OCI-LY7 (cell line): ENCODE data around the gene PGP. TPM values are rescaled to one million over a fixed set of nuclear protein-coding genes. Genes with fewer than 3 reads are reported as not detected.

Experiments used
- BruUV-seq: library from RNA; stranded (reverse); fragments of 400-500 nt; replicated peaks from 2 replicates; lab custom pipeline; 2021; lab: Mats Ljungman, UMichigan
- CTCF ChIA-PET: fragments of 300-600 bp; sonication (Branson Sonifier 250); formaldehyde crosslinking; loops from one replicate; lab custom pipeline; 2022; ENCODE audit warnings: antibody characterized with exemption; ENCODE audit not compliant: unreplicated experiment; lab: Charles Lee
- POLR2A ChIA-PET: fragments of 300-600 bp; sonication (Branson Sonifier 250); formaldehyde crosslinking; loops from one replicate; lab custom pipeline; 2022; ENCODE audit warnings: antibody characterized with exemption; lab: Charles Lee
- DNase-seq: peaks from one replicate; pipeline ENCODE4 v3.0.0-alpha.2; 2015; ENCODE audit warnings: low spot score
- H2AFZ ChIP-seq: fragments of 200-600 bp; sonication (generic), shearing (Covaris generic); 2 replicates; pipeline ENCODE4 v1.6.1; 2014; ENCODE audit warnings: mild to moderate bottlenecking, antibody characterized with exemption, low read length, moderate library complexity
- H3K27ac ChIP-seq: fragments of 200-600 bp; sonication (generic); 2 replicates; pipeline ENCODE4 v1.5.1; 2014; ENCODE audit warnings: mixed run types, low read depth, mild to moderate bottlenecking, moderate library complexity, low read length, inconsistent platforms; ENCODE audit not compliant: poor library complexity, severe bottlenecking
- H3K36me3 ChIP-seq: fragments of 200-600 bp; sonication (generic); 2 replicates; pipeline ENCODE4 v1.6.1; 2014; ENCODE audit warnings: mild to moderate bottlenecking, antibody characterized with exemption, low read length, moderate library complexity, mixed read lengths; ENCODE audit not compliant: insufficient read depth
- H3K4me1 ChIP-seq: fragments of 200-600 bp; sonication (generic); 2 replicates; pipeline ENCODE4 v1.5.1; 2014; ENCODE audit warnings: mild to moderate bottlenecking, low read length; ENCODE audit not compliant: insufficient read depth, poor library complexity, severe bottlenecking
- H3K4me2 ChIP-seq: fragments of 200-600 bp; sonication (generic); 2 replicates; pipeline ENCODE4 v1.6.1; 2014; ENCODE audit warnings: mild to moderate bottlenecking, low read length
- H3K4me3 ChIP-seq: fragments of 200-600 bp; sonication (generic); 2 replicates; pipeline ENCODE4 v1.5.1; 2014; ENCODE audit warnings: mild to moderate bottlenecking, low read depth, low read length; ENCODE audit not compliant: poor library complexity, severe bottlenecking
- H3K79me2 ChIP-seq: fragments of 200-600 bp; sonication (generic); 2 replicates; pipeline ENCODE4 v1.6.1; 2016; ENCODE audit warnings: low read depth, mild to moderate bottlenecking, low read length, moderate library complexity, mixed read lengths; ENCODE audit not compliant: insufficient read depth
- H3K9me2 ChIP-seq: fragments of 200-600 bp; sonication (generic); 2 replicates; pipeline ENCODE4 v1.6.1; 2016; ENCODE audit warnings: mild to moderate bottlenecking, low read length, mixed read lengths; ENCODE audit not compliant: insufficient read depth
- H3K9me3 ChIP-seq: fragments of 200-600 bp; sonication (generic); 2 replicates; pipeline ENCODE4 v1.6.1; 2014; ENCODE audit warnings: mild to moderate bottlenecking, mixed run types, low read length, mixed read lengths
- H4K20me1 ChIP-seq: fragments of 200-600 bp; sonication (generic); 2 replicates; pipeline ENCODE4 v1.6.1; 2014; ENCODE audit warnings: mild to moderate bottlenecking, antibody characterized with exemption, low read length, moderate library complexity, mixed read lengths; ENCODE audit not compliant: insufficient read depth
- CTCF ChIP-seq: fragments of 200-600 bp; sonication (generic); conservative IDR thresholded peaks from 2 replicates; pipeline ENCODE4 v1.5.1; 2014; ENCODE audit warnings: mild to moderate bottlenecking, antibody characterized with exemption, low read length, moderate library complexity, mixed read lengths
- EZH2phosphoT487 ChIP-seq: fragments of 200-600 bp; sonication (generic); IDR thresholded peaks from 2 replicates; pipeline ENCODE4 v1.6.1; 2018; ENCODE audit warnings: low read depth, borderline replicate concordance, mild to moderate bottlenecking, mixed run types, antibody characterized with exemption, low read length, moderate library complexity, mixed read lengths
- intact Hi-C: fragments of 100-400 bp; cut with micrococcal nuclease; formaldehyde crosslinking; loops from one replicate; pipeline ENCODE4 v1.10.0; 2022; ENCODE audit not compliant: unreplicated experiment
- total RNA-seq, 2 experiments: library from RNA; depleted of rRNA in 1 of 2; stranded (reverse); fragments of >200 nt in 1 of 2; shearing (Covaris generic) in 1 of 2; gene quantifications; 2 replicates each; pipeline ENCODE4 v1.2.3, GENCODE V29; 2014 to 2022

PGP gene
- total RNA-seq, 2 experiments from 2014 or later, result 37.9 to 44.2 TPM

- ChIA-PET CTCF (no interaction called here), POLR2A (no interaction called here)
- Histone ChIP-seq H3K36me3 (peaks cover 56% of the 10 kb centered on the region), H2AFZ (no peak overlapping the region), H4K20me1 (no peaks in the 10 kb centered on the region), H3K9me2 (no peaks in the 10 kb centered on the region), H3K79me2 (no peaks in the 10 kb centered on the region), H3K4me3 (no peak overlapping the region), H3K4me2 (no peak overlapping the region), H3K9me3 (no peaks in the 10 kb centered on the region), H3K27ac (no peak overlapping the region), H3K4me1 (no peaks in the 10 kb centered on the region)
- intact Hi-C loops, result no loop called here
- DNase-seq, result no peak
- no peak for TF ChIP-seq CTCF
- no peak for TF ChIP-seq EZH2phosphoT487
- BruUV-seq, result no TSS peak
Measured at GRCh38 chr16:2173916-2174315, 40.7 kb downstream of the PGP start.

GRCh38 chr16:2173366-2173765, 41.3 kb downstream of the PGP start:
- BruUV-seq, result no TSS peak
- Histone ChIP-seq H2AFZ (no peak overlapping the region), H3K4me1 (no peaks in the 10 kb centered on the region), H3K79me2 (no peaks in the 10 kb centered on the region), H4K20me1 (no peaks in the 10 kb centered on the region), H3K27ac (no peak overlapping the region), H3K4me2 (no peak overlapping the region), H3K36me3 (peaks cover 54% of the 10 kb centered on the region), H3K9me2 (no peaks in the 10 kb centered on the region), H3K9me3 (no peaks in the 10 kb centered on the region), H3K4me3 (no peak overlapping the region)
- intact Hi-C loops, result no loop called here
- no peak for DNase-seq
- TF ChIP-seq EZH2phosphoT487 (no peak), CTCF (no peak)
- ChIA-PET POLR2A (interaction anchor here (0.5 kb wide), 1 partner anchor 189 kb away, joined by 3 read pairs; no protein-coding TSS in a partner anchor), CTCF (no interaction called here)

GRCh38 chr16:2172688-2173335, 41.8 kb downstream of the PGP start:
- Histone ChIP-seq H3K36me3 (peaks cover 54% of the 10 kb centered on the region), H3K27ac (no peak overlapping the region), H3K4me1 (no peaks in the 10 kb centered on the region), H3K9me3 (no peaks in the 10 kb centered on the region), H3K4me3 (no peak overlapping the region), H3K79me2 (no peaks in the 10 kb centered on the region), H3K4me2 (no peak overlapping the region), H2AFZ (no peak overlapping the region), H4K20me1 (no peaks in the 10 kb centered on the region), H3K9me2 (no peaks in the 10 kb centered on the region)
- ChIA-PET CTCF (no interaction called here), POLR2A (interaction anchor here (0.5 kb wide), 1 partner anchor 188 kb away, joined by 3 read pairs; no protein-coding TSS in a partner anchor)
- no peak for DNase-seq
- intact Hi-C loops, result no loop called here
- no peak for TF ChIP-seq EZH2phosphoT487
- no TSS peak for BruUV-seq
